NCI-H2171 (cell line): ENCODE measurements around the gene SLC23A3.

Source experiments
- DNase-seq: peaks from one replicate; lab custom pipeline; 2025; lab: John Stamatoyannopoulos, UW

SLC23A3 gene

GRCh38 chr2:219175928-219176817 lies 6.3 kb upstream of the SLC23A3 start:
- peak; percentile 46 for DNase-seq

- DNase-seq, result no peak
Observed at GRCh38 chr2:219175486-219175885, 5.7 kb upstream of the SLC23A3 start.

GRCh38 chr2:219174801-219175200 lies 5.0 kb upstream of the SLC23A3 start:
- DNase-seq, result no peak

- DNase-seq, result no peak
Observed at GRCh38 chr2:219174146-219174545, 4.3 kb upstream of the SLC23A3 start.

GRCh38 chr2:219173176-219173575 lies 3.3 kb upstream of the SLC23A3 start:
- no peak for DNase-seq

- no peak for DNase-seq
Observed at GRCh38 chr2:219172231-219173154, 2.7 kb upstream of the SLC23A3 start.

GRCh38 chr2:219171231-219171651 lies 1.4 kb upstream of the SLC23A3 start:
- peak; percentile 2 for DNase-seq

- no peak for DNase-seq
Observed at GRCh38 chr2:219168932-219169331, 897 bp downstream of the SLC23A3 start.

- DNase-seq, result no peak
Observed at GRCh38 chr2:219168526-219168925, 1.3 kb downstream of the SLC23A3 start.

- no peak for DNase-seq
Observed at GRCh38 chr2:219167997-219168396, 1.8 kb downstream of the SLC23A3 start.

- no peak for DNase-seq
Observed at GRCh38 chr2:219165058-219165911, 4.5 kb downstream of the SLC23A3 start.

GRCh38 chr2:219163156-219163555 lies 6.7 kb downstream of the SLC23A3 start:
- no peak for DNase-seq

- DNase-seq, result no peak
Observed at GRCh38 chr2:219161097-219161496, 8.7 kb downstream of the SLC23A3 start.

- peak; percentile 80 for DNase-seq
Observed at GRCh38 chr2:219160186-219161017, 9.4 kb downstream of the SLC23A3 start, which contains the start of gene NHEJ1. TSS of gene NHEJ1 (minus strand) at chr2:219160815. CDS start at chr2:219158362, 2,453 bp downstream.

- DNase-seq, result no peak
Observed at GRCh38 chr2:219159771-219160185, 10.1 kb downstream of the SLC23A3 start.

GRCh38 chr2:219158586-219158985 lies 11.2 kb downstream of the SLC23A3 start:
- DNase-seq, result no peak

- DNase-seq, result no peak
Observed at GRCh38 chr2:219158025-219158424, 11.8 kb downstream of the SLC23A3 start.

GRCh38 chr2:219157396-219157795 lies 12.4 kb downstream of the SLC23A3 start:
- no peak for DNase-seq

GRCh38 chr2:219155054-219155644 lies 14.7 kb downstream of the SLC23A3 start:
- peak; percentile 77 for DNase-seq

- no peak for DNase-seq
Observed at GRCh38 chr2:219149667-219150066, 20.2 kb downstream of the SLC23A3 start.
